ENCODE results near the gene ADAMTS7.
"Not testable (repeated sequence)": the region's sequence is repeated elsewhere in the genome, so short reads cannot be mapped to it uniquely, and the experiment has no call there.

ADAMTS7 gene

DNA sequence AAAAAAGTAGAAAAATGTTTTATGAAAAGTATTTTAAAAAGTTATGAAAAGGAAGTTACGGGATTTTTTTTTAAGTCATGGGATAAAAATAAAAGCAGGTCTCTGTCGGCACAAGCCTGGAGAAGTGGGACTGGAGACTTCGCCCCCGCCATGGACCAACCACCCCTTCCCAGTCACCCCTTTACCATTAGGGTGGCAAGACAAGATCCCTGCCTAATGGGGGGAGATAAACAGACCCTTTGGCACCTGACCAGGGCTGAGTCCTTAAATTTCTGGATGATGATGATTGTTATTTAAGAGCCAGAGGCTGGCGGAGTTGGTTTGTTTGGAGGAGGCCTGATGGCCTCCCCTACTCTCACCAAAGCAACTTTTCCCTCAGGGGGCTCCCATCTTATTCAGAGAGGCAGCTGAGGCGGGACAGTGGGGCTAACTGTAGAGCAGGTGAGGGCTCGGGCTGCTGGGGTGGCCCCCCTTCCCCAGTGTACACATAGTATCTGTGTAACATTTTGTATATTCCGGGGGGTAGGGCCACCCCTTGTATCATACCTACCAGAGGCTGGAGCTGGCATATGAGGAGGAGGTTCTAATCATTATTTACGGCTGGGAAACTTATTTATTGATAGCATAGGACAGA lies 74.0 kb downstream of the ADAMTS7 start:
- no peak overlapping the region for H3K27ac ChIP-seq
- TF ChIP-seq CTCF (IDR thresholded peaks at IDR 0.05) (no peak), ZFX (IDR thresholded peaks at IDR 0.05; ENCODE audit: borderline replicate concordance) (no peak)

GRCh38 chr15:78736286-78736685 lies 75.0 kb downstream of the ADAMTS7 start:
- H3K27ac ChIP-seq = not testable (repeated sequence)

- H3K27ac ChIP-seq = no peak overlapping the region
- TF ChIP-seq CTCF (IDR thresholded peaks at IDR 0.05) (no peak), ZFX (IDR thresholded peaks at IDR 0.05; ENCODE audit: borderline replicate concordance) (no peak)
Measured at GRCh38 chr15:78734451-78735064, 76.7 kb downstream of the ADAMTS7 start.

- no peak overlapping the region for H3K27ac ChIP-seq
- TF ChIP-seq CTCF (IDR thresholded peaks at IDR 0.05) (no peak), ZFX (IDR thresholded peaks at IDR 0.05; ENCODE audit: borderline replicate concordance) (no peak)
Measured at GRCh38 chr15:78732634-78733033, 78.6 kb downstream of the ADAMTS7 start.

DNA sequence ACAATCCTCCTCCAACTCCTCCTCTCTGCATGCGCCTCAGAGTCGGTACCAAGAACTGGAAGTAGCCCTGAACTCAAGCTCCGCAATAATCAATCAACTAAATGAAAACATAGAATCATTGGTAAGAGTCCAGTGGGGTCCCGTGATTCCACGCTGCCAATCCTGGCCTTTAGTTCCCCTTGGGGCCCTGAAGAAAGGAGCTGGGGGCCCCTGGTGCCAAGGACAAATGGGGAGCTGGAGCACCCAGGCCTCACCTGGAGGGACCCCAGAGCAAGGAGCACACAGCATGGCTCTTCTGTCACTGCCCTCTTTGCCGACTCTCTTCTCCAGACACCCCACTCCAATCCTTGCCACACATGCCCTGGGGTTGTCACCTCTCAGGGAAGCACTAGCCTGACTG lies 80.3 kb downstream of the ADAMTS7 start:
- H3K27ac ChIP-seq = no peak overlapping the region
- TF ChIP-seq ZFX (IDR thresholded peaks at IDR 0.05; ENCODE audit: borderline replicate concordance) = no peak
- TF ChIP-seq CTCF (IDR thresholded peaks at IDR 0.05) = no peak

DNA sequence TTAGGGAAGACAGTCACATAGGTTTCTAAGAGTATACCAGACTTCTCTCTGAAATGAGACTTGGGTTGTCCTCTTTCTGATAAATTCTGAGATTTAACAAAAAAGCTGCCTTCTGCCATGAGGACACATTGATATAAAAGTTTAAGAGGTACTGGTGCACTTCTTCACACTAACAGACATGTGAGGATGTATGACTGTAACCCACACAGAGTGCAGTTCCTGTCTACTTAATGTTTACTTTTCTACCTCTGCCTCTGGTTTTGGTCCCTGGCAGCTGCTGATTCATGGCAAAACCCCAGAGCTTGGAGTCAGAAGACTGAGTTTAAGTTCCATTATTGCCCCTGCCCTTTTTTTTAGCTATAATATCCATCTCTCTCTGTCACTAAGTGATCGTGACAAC lies 82.8 kb downstream of the ADAMTS7 start:
- H3K27ac ChIP-seq = not testable (repeated sequence)

DNA sequence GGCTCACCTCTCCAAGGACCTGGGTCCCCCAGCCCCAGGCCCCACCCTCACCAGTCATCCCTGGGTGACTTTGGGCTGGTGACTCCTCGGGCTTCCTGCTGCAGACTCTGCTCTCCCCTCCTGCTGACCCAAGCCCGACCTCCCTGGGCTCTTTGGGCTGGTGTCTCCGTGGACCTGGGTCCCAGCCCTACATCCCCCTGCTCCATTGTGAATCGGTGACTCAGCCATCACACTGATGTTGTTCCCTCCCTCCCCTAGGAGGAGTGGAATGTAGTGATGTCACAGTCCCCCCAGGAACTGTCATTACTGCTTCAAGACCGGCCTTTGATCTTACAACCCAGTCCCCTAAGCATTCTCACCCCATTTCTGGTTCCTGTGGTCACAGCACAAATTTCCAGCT lies 83.7 kb downstream of the ADAMTS7 start:
- H3K27ac ChIP-seq = no peak overlapping the region
- no peak for TF ChIP-seq ZFX (IDR thresholded peaks at IDR 0.05; ENCODE audit: borderline replicate concordance)
- TF ChIP-seq CTCF (IDR thresholded peaks at IDR 0.05) = no peak

GRCh38 chr15:78726870-78727551 lies 84.3 kb downstream of the ADAMTS7 start:
- TF ChIP-seq CTCF (IDR thresholded peaks at IDR 0.05) = no peak
- H3K27ac ChIP-seq = no peak overlapping the region

DNA sequence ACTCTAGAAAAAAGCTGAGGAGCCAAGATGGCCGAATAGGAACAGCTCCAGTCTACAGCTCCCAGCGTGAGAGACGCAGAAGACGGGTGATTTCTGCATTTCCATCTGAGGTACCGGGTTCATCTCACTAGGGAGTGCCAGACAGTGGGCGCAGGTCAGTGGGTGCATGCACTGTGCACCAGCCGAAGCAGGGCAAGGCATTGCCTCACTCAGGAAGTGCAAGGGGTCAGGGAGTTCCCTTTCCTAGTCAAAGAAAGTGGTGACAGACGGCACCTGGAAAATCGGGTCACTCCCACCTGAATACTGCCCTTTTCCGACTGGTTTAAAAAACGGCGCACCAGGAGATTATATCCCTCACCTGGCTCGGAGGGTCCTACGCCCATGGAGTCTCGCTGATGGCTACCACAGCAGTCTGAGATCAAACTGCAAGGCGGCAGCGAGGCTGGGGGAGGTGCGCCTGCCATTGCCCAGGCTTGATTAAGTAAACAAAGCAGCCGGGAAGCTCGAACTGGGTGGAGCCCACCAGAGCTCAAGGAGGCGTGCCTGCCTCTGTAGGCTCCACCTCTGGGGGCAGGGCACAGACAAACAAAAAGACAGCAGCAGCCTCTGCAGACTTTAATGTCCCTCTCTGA lies 91.3 kb downstream of the ADAMTS7 start:
- H3K27ac ChIP-seq = peak overlapping the region; percentile 67

Measured in 22Rv1 (cell line).